Measurements from ENCODE around the gene NAGLU. TPM values are rescaled to one million over a fixed set of nuclear protein-coding genes. Genes with fewer than 3 reads are reported as not detected.
A peak's percentile ranks its signal among the peaks of the same experiment; 100 is the strongest.

NAGLU gene
- total and polyA plus RNA-seq, 10 of the 15 experiments (the other 5 are each of a cell fraction or from before 2014, with no cell fraction given): 0.23 to 27.5 (median 8.9) TPM

GRCh38 chr17:42536372-42537155, 523 bp downstream of the NAGLU start (continued):
- no peak for TF ChIP-seq ZNF592 (IDR thresholded peaks at IDR 0.05)
- TF ChIP-seq SIN3A (IDR thresholded peaks at IDR 0.05; ENCODE audit: low read depth, low read length): peak; percentile 71; the same call in 1 of the 2 replicates
- TF ChIP-seq PKNOX1 (IDR thresholded peaks at IDR 0.05): no peak
- TF ChIP-seq RB1 (IDR thresholded peaks at IDR 0.05; ENCODE audit: borderline replicate concordance): 0 out of 2 replicates have a peak, but pooled peaks have one; percentile 29
- no peak for TF ChIP-seq STAT3 (IDR thresholded peaks at IDR 0.05; ENCODE audit: low read depth, low read length)
- 0 out of 2 replicates have a peak, but pooled peaks have one; percentile 71 for TF ChIP-seq ZSCAN29 (IDR thresholded peaks at IDR 0.05)
- TF ChIP-seq EGR1 (IDR thresholded peaks at IDR 0.05; ENCODE audit: borderline replicate concordance in 1 of 2, low read depth in 2 of 2, low read length in 2 of 2): no peak
- 0 out of 2 replicates have a peak, but pooled peaks have one; percentile 53 for TF ChIP-seq TCF3 (IDR thresholded peaks at IDR 0.05; ENCODE audit: borderline replicate concordance, insufficient read depth, low read depth, low read length)

Measured in GM12878 (cell line).